B cell (primary cell): Measurements from ENCODE around the gene NTSR2.

Experiments
- EZH2 ChIP-seq: IDR thresholded peaks from 2 replicates; pipeline ENCODE4 v1.6.1; 2012; ENCODE audit warnings: borderline replicate concordance, low read depth, mild to moderate bottlenecking, moderate library complexity, low read length; ENCODE audit not compliant: insufficient read depth, poor library complexity, severe bottlenecking
- TF ChIP-seq, protein P1 (sequence below): fragments of 200-600 bp; IDR thresholded peaks from one replicate; pipeline ENCODE4 v1.8.0; 2022; ENCODE audit warnings: antibody characterized with exemption, mild to moderate bottlenecking

DNA sequence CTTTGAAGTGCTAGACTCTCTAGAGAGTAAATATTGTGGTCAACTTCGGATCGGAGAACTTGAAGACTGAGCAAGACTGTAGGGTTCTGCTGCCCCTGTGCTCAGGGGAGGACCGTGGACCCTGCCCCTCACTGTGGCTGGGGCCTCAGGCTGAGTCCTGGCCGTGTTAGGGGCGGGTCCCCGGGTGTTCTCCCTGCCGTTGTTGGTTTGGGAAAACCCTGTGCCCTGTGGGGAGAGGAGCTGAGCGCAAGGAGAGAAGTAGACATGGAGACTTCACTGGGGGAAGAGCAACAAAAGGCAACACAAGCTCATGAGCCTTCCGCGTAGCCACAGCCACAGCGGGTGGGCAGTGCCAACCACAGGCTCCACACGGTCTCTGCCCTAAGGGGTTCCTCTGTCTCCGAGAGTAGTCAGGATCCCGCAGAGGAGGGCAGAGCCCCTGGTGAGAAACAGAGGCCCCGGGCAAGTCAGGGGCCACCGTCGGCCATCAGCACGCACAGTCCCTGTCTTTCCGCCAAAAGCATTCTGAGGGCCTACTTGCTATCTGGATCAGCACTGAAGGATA is 53.1 kb downstream of the NTSR2 start:
- TF ChIP-seq, protein P1, sequence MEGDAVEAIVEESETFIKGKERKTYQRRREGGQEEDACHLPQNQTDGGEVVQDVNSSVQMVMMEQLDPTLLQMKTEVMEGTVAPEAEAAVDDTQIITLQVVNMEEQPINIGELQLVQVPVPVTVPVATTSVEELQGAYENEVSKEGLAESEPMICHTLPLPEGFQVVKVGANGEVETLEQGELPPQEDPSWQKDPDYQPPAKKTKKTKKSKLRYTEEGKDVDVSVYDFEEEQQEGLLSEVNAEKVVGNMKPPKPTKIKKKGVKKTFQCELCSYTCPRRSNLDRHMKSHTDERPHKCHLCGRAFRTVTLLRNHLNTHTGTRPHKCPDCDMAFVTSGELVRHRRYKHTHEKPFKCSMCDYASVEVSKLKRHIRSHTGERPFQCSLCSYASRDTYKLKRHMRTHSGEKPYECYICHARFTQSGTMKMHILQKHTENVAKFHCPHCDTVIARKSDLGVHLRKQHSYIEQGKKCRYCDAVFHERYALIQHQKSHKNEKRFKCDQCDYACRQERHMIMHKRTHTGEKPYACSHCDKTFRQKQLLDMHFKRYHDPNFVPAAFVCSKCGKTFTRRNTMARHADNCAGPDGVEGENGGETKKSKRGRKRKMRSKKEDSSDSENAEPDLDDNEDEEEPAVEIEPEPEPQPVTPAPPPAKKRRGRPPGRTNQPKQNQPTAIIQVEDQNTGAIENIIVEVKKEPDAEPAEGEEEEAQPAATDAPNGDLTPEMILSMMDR: no peak
- TF ChIP-seq EZH2: no peak
